Subcutaneous adipose tissue (tissue), 4 donors: ENCODE results near the gene RNF144B. TPM values are rescaled to one million over a fixed set of nuclear protein-coding genes. Genes with fewer than 3 reads are reported as not detected.

Experiments
- CTCF ChIP-seq: fragments of 450-650 bp; IDR thresholded peaks from one replicate; pipeline ENCODE4 v1.5.1; 2016; ENCODE audit warnings: low read depth, mild to moderate bottlenecking, control low read depth, antibody characterized with exemption, moderate library complexity
- total RNA-seq, 4 donors: library from RNA; depleted of rRNA; stranded (reverse); fragments of >200 nt; gene quantifications; one replicate each; pipeline ENCODE4 v1.1.0, GENCODE V29; 2016

RNF144B gene
- total RNA-seq, 4 donors from 2014 or later, result 20.2 to 31.4 (median 23.8) TPM

- no peak for TF ChIP-seq CTCF
Observed at GRCh38 chr6:18498408-18498807, 111.3 kb downstream of the RNF144B start.

GRCh38 chr6:18500921-18501662 lies 113.9 kb downstream of the RNF144B start:
- TF ChIP-seq CTCF, result no peak

- no peak for TF ChIP-seq CTCF
Observed at GRCh38 chr6:18501663-18502013, 114.5 kb downstream of the RNF144B start.

- no peak for TF ChIP-seq CTCF
Observed at GRCh38 chr6:18503206-18503592, 116.0 kb downstream of the RNF144B start.

- TF ChIP-seq CTCF, result no peak
Observed at GRCh38 chr6:18503593-18504231, 116.6 kb downstream of the RNF144B start.

- TF ChIP-seq CTCF, result no peak
Observed at GRCh38 chr6:18504232-18504596, 117.1 kb downstream of the RNF144B start.

- TF ChIP-seq CTCF, result no peak
Observed at GRCh38 chr6:18506382-18507017, 119.3 kb downstream of the RNF144B start.
